K562 (cell line): Measurements from ENCODE around the gene PAIP1. TPM values are rescaled to one million over a fixed set of nuclear protein-coding genes. Genes with fewer than 3 reads are reported as not detected.

Source experiments
- ARID2 ChIP-seq: fragments of 450-650 bp; IDR thresholded peaks from 2 replicates; pipeline ENCODE4 v1.6.1; 2017; ENCODE audit warnings: antibody characterized with exemption, mild to moderate bottlenecking
- BRD9 ChIP-seq: fragments of 450-650 bp; IDR thresholded peaks from 2 replicates; pipeline ENCODE4 v1.6.1; 2018; ENCODE audit warnings: low read depth; ENCODE audit not compliant: partially characterized antibody
- CXXC5 ChIP-seq: fragments of 250-450 bp; sonication (Bioruptor Pico); IDR thresholded peaks from 2 replicates; pipeline ENCODE4 v1.8.0; 2022; ENCODE audit warnings: inconsistent platforms, mild to moderate bottlenecking, moderate library complexity
- E2F8 ChIP-seq: fragments of 450-650 bp; IDR thresholded peaks from 2 replicates; pipeline ENCODE4 v1.7.1; 2018; ENCODE audit warnings: mild to moderate bottlenecking, low read depth; ENCODE audit not compliant: partially characterized antibody
- ZNF140 ChIP-seq: fragments of 250-450 bp; sonication (Bioruptor Pico); IDR thresholded peaks from 2 replicates; pipeline ENCODE4 v1.8.0; 2021; ENCODE audit warnings: moderate library complexity, mild to moderate bottlenecking, inconsistent platforms
- ZNF274 ChIP-seq: IDR thresholded peaks from 2 replicates; pipeline ENCODE4 v1.6.1; 2011; ENCODE audit warnings: low read depth, mild to moderate bottlenecking, low read length, moderate library complexity, borderline replicate concordance
- ZNF407 ChIP-seq: fragments of 450-650 bp; IDR thresholded peaks from 2 replicates; pipeline ENCODE4 v1.6.1; 2016; ENCODE audit warnings: low read depth
- ZNF449 ChIP-seq: fragments of 250-450 bp; sonication (Bioruptor Pico); IDR thresholded peaks from 2 replicates; pipeline ENCODE4 v1.8.0; 2022; ENCODE audit warnings: moderate library complexity, mild to moderate bottlenecking, inconsistent platforms
- ZNF512 ChIP-seq: IDR thresholded peaks from 2 replicates; pipeline ENCODE4 v1.6.1; 2016; ENCODE audit warnings: missing genetic modification characterization, missing compliant biosample characterization
- polyA plus RNA-seq, 8 experiments: library from polyadenylated mRNA; depleted of rRNA in 4 of 8; stranded (reverse) in 5 of 8; unstranded in 3 of 8; fragments of >200 nt; fragmentation: Nextera tagmentation in 2 of 8; fragmentation: Illumina TruSeq in 1 of 8; extraction: Ambion mirVana in 2 of 8; extraction: Trizol in 1 of 8; gene quantifications; 2 replicates each; pipeline versions ENCODE4 v1.2.1 to v1.2.3, GENCODE V29; 2011 to 2014; ENCODE audit warnings: inconsistent platforms in 1 of 8, missing spikeins in 1 of 8
- total RNA-seq, 7 experiments: library from RNA; depleted of rRNA in 6 of 7; stranded (reverse); fragments of >200 nt in 6 of 7; fragmentation: Illumina TruSeq in 2 of 7; extraction: Trizol in 2 of 7; gene quantifications; 2 replicates each; pipeline versions ENCODE4 v1.2.1 to v1.2.3, GENCODE V29; 2011 to 2021; ENCODE audit warnings: low replicate concordance in 1 of 7
- TF ChIP-seq, protein P1 (sequence below): sonication (generic); formaldehyde crosslinking; IDR thresholded peaks from 2 replicates; pipeline ENCODE4 v1.8.1; 2023; ENCODE audit warnings: mild to moderate bottlenecking, missing genetic modification reagents

PAIP1 gene
- total and polyA plus RNA-seq, 9 of the 15 experiments (the other 6 are each of a cell fraction or from before 2014, with no cell fraction given) = 51.7 to 181 (median 102) TPM

DNA sequence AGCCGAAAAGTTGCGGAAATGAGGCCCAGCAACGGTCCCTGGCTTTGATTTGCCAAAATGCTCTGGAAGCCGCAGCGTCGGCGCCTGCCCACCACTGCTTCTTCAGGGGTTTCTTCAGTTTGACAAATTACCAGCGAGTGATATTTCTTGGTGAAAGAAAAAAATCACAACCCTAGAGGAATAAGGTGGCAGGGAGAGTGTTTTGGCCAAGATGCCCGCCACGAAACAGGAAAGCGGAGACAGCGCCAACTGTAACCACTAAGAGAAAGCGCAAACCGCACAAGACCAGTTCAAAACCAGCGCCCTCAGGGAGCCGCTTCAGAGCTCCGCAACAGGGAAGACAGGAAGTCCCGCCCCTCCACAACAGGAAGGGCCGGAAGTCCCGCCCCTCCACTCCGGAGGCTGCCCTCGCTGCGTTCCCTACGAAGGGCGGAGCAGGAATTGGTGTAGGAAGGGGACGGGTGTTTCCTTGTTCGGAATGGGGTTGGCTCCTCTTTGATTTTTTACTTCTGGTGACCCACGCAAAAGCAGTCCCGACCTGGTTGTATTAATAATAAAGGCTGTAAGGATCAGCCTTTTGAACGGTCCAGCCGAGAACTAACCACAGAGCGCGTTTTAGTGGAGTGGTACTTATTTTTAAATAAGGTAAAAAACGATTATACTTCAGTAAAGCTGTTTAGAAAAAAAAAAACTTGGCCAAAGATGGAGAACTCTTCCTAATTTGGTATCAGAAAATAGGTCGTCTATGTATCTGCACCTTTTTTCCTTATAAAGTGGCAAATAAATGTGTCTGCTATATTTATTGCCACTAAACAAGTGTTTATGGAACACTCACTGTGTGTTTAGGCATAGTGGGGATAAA lies 41.8 kb downstream of the PAIP1 start, which contains the start of gene C5orf34 (continued):
- TF ChIP-seq ZNF407 = no peak
- TF ChIP-seq BRD9 = peak; percentile 82
- peak; percentile 89 for TF ChIP-seq CXXC5 (CRISPR knock-in tag)
- no peak for TF ChIP-seq ZNF449 (CRISPR knock-in tag)
- no peak for TF ChIP-seq ARID2
- TF ChIP-seq ZNF274 = no peak
- no peak for TF ChIP-seq ZNF140 (CRISPR knock-in tag)
- peak; percentile 83 for TF ChIP-seq E2F8
- TF ChIP-seq, protein P1, sequence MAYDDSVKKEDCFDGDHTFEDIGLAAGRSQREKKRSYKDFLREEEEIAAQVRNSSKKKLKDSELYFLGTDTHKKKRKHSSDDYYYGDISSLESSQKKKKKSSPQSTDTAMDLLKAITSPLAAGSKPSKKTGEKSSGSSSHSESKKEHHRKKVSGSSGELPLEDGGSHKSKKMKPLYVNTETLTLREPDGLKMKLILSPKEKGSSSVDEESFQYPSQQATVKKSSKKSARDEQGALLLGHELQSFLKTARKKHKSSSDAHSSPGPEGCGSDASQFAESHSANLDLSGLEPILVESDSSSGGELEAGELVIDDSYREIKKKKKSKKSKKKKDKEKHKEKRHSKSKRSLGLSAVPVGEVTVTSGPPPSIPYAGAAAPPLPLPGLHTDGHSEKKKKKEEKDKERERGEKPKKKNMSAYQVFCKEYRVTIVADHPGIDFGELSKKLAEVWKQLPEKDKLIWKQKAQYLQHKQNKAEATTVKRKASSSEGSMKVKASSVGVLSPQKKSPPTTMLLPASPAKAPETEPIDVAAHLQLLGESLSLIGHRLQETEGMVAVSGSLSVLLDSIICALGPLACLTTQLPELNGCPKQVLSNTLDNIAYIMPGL (CRISPR knock-in tag) = peak; percentile 75
- TF ChIP-seq ZNF512 (tag) = no peak
